Hepatocyte (in vitro differentiated cells): Measurements from ENCODE around the gene GTSE1.

Experiments
- EZH2 ChIP-seq: fragments of 200-600 bp; sonication (generic); IDR thresholded peaks from 2 replicates; pipeline ENCODE4 v1.6.1; 2016; ENCODE audit warnings: antibody characterized with exemption, mild to moderate bottlenecking, borderline replicate concordance
- TF ChIP-seq, protein P1 (sequence below): fragments of 200-600 bp; sonication (generic); IDR thresholded peaks from 2 replicates; pipeline ENCODE4 v1.5.1; 2016; ENCODE audit warnings: antibody characterized with exemption, mild to moderate bottlenecking; ENCODE audit not compliant: poor library complexity

DNA sequence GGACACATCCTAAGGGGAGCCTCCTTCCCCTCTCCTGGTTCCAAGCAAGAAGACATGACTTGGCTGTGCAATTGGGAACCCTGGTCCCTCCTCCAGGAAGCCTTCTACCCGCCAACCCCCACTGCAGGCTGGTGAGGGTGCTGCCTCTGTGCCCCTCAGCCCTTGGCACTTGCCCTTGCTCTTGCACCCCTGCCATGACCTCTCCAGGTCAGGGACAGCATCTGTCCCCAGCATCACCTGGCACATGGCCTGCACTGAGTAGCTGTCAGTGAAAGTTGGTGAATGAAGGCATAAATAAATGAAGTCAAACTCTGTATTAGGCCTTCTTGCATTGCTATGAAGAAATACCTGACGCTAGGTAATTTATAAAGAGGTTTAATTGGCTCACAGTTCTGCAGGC, 1.9 kb upstream of the GTSE1 start:
- TF ChIP-seq, protein P1, sequence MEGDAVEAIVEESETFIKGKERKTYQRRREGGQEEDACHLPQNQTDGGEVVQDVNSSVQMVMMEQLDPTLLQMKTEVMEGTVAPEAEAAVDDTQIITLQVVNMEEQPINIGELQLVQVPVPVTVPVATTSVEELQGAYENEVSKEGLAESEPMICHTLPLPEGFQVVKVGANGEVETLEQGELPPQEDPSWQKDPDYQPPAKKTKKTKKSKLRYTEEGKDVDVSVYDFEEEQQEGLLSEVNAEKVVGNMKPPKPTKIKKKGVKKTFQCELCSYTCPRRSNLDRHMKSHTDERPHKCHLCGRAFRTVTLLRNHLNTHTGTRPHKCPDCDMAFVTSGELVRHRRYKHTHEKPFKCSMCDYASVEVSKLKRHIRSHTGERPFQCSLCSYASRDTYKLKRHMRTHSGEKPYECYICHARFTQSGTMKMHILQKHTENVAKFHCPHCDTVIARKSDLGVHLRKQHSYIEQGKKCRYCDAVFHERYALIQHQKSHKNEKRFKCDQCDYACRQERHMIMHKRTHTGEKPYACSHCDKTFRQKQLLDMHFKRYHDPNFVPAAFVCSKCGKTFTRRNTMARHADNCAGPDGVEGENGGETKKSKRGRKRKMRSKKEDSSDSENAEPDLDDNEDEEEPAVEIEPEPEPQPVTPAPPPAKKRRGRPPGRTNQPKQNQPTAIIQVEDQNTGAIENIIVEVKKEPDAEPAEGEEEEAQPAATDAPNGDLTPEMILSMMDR, result no peak
- TF ChIP-seq EZH2, result no peak
